Mucosa of descending colon (tissue), 3 donors: Measurements from ENCODE around the gene MARCKSL1. TPM values are rescaled to one million over a fixed set of nuclear protein-coding genes. Genes with fewer than 3 reads are reported as not detected.
"Not testable (repeated sequence)": the region's sequence is repeated elsewhere in the genome, so short reads cannot be mapped to it uniquely, and the experiment has no call there.

Source experiments
- ATAC-seq: fragments of 200-7000 bp; cut with Tn5 transposase; one replicate; pipeline ENCODE4 v1.9.1; 2020; ENCODE audit warnings: mild to moderate bottlenecking, moderate library complexity
- DNase-seq, 3 donors: peaks; one replicate each; pipeline ENCODE4 v3.0.0-alpha.2; 2020
- H3K36me3 ChIP-seq: fragments of 200-600 bp; one replicate; pipeline ENCODE4 v1.8.0; 2021; ENCODE audit warnings: low read depth, mild to moderate bottlenecking
- H3K4me1 ChIP-seq: fragments of 200-600 bp; one replicate; pipeline ENCODE4 v1.8.0; 2021; ENCODE audit warnings: low read depth, mild to moderate bottlenecking
- H3K4me3 ChIP-seq: fragments of 200-600 bp; one replicate; pipeline ENCODE4 v1.8.0; 2021; ENCODE audit warnings: mild to moderate bottlenecking
- H3K9me3 ChIP-seq: fragments of 200-600 bp; one replicate; pipeline ENCODE4 v1.8.0; 2021; ENCODE audit warnings: mild to moderate bottlenecking
- CTCF ChIP-seq: fragments of 200-600 bp; IDR thresholded peaks from one replicate; pipeline ENCODE4 v1.8.0; 2022; ENCODE audit warnings: antibody characterized with exemption, mild to moderate bottlenecking
- intact Hi-C, 2 donors: fragments of 100-400 bp; cut with DNase I in 1 of 2; cut with micrococcal nuclease in 1 of 2; formaldehyde crosslinking; loops; one replicate each; pipeline versions ENCODE4 v1.11.0 to v1.11.1; 2022; cut with DNase I, micrococcal nuclease
- total RNA-seq, 3 donors: library from RNA; stranded (reverse); fragmentation: NEBNext Ultra II Directional in 2 of 3; extraction: Animal tissue kit (Norgen Biotek cat#: 25700) in 2 of 3; gene quantifications; one replicate each; pipeline versions ENCODE4 v1.2.1 to v1.2.4, GENCODE V29; 2021 to 2023
- donor health status: DM: no; HTN: no; CAD: no; lungs with moderate emphysema.
- donor health status: DM: no; HTN: no; CAD: no.
- donor health status: DM: no; HTN: yes; CAD: no.

MARCKSL1 gene
- total RNA-seq, 3 donors from 2014 or later: 37.0 to 149 (median 140) TPM

- peaks cover 8% of the 10 kb centered on the region for H3K4me1 ChIP-seq
- no peak for ATAC-seq
- no peak overlapping the region for H3K4me3 ChIP-seq
- H3K36me3 ChIP-seq: no peaks in the 10 kb centered on the region
- no peaks in the 10 kb centered on the region for H3K9me3 ChIP-seq
- no peak for DNase-seq
- intact Hi-C loops: no loop called here
- no peak for TF ChIP-seq CTCF
These were observed 49.3 kb downstream of the MARCKSL1 start for GRCh38 chr1:32286763-32287162.

- no peak for TF ChIP-seq CTCF
- Histone ChIP-seq H3K9me3 (no peaks in the 10 kb centered on the region), H3K4me1 (peaks cover 2% of the 10 kb centered on the region), H3K4me3 (no peak overlapping the region), H3K36me3 (no peaks in the 10 kb centered on the region)
- intact Hi-C loops: no loop called here
- ATAC-seq: no peak
- DNase-seq: no peak
These were observed 50.4 kb downstream of the MARCKSL1 start for GRCh38 chr1:32285658-32286057.

- H3K4me1 ChIP-seq, DNase-seq, intact Hi-C loops, H3K4me3 ChIP-seq, H3K36me3 ChIP-seq, H3K9me3 ChIP-seq, ATAC-seq: not testable (repeated sequence)
These were observed 51.3 kb downstream of the MARCKSL1 start for GRCh38 chr1:32284777-32285176.

Other genes with a start within 250 kb of the MARCKSL1 start
- gene KPNA6, start 228.2 kb downstream of the MARCKSL1 start, total RNA-seq: 10 to 100 TPM; 47.1 to 70.7 (median 50.1) TPM
- gene TXLNA, start 156.6 kb downstream of the MARCKSL1 start, total RNA-seq: 10 to 100 TPM; 31.0 to 45.2 (median 39.3) TPM
- 1 to 10 TPM; 1.5 to 4.2 (median 3.2) TPM for gene CCDC28B, start 135.6 kb downstream of the MARCKSL1 start, total RNA-seq
- 1 to 10 TPM; 1.1 to 2.2 (median 1.9) TPM for gene IQCC, start 130.6 kb downstream of the MARCKSL1 start, total RNA-seq
- gene DCDC2B, start 127.1 kb downstream of the MARCKSL1 start, total RNA-seq: not detected
- gene TMEM234, start 113.9 kb downstream of the MARCKSL1 start, total RNA-seq: 10 to 100 TPM; 21.1 to 35.6 (median 28.0) TPM
- 100 to 1,000 TPM; 111 to 138 (median 115) TPM for gene EIF3I, start 113.8 kb downstream of the MARCKSL1 start, total RNA-seq
- 1 to 10 TPM; 3.4 to 5.5 (median 5.5) TPM for gene FAM167B, start 89.0 kb downstream of the MARCKSL1 start, total RNA-seq
- gene LCK, start 85.0 kb downstream of the MARCKSL1 start, total RNA-seq: 1 to 10 TPM; 4.7 to 6.0 (median 5.9) TPM
- gene HDAC1, start 44.1 kb downstream of the MARCKSL1 start, total RNA-seq: 100 to 1,000 TPM; 143 to 208 (median 203) TPM
- 10 to 100 TPM in 1 of 3 donors, 1 to 10 TPM in 2; 8.5 to 12.9 (median 9.2) TPM for gene FAM229A, start 26.3 kb upstream of the MARCKSL1 start, total RNA-seq
- gene TSSK3, start 26.3 kb upstream of the MARCKSL1 start, total RNA-seq: 1 to 10 TPM; 1.8 to 3.6 (median 2.3) TPM
- gene BSDC1, start 58.2 kb upstream of the MARCKSL1 start, total RNA-seq: 10 to 100 TPM; 72.1 to 89.9 (median 73.1) TPM
- gene ZBTB8B, start 128.8 kb upstream of the MARCKSL1 start, total RNA-seq: under 1 TPM in 1 of 3 donors, not detected in 2; 0.03 TPM
- 1 to 10 TPM; 4.9 to 7.9 (median 5.1) TPM for gene ZBTB8A, start 203.2 kb upstream of the MARCKSL1 start, total RNA-seq